IPS-20b (cell line): ENCODE data around the gene HS3ST5.

Experiments used
- H3K27ac ChIP-seq: one replicate; pipeline ENCODE4 v1.5.1; 2013; ENCODE audit warnings: low read length
- H3K27me3 ChIP-seq: 2 replicates; pipeline ENCODE4 v1.6.1; 2013; ENCODE audit warnings: mild to moderate bottlenecking, low read length, inconsistent platforms; ENCODE audit not compliant: insufficient read depth
- H3K36me3 ChIP-seq: 2 replicates; pipeline ENCODE4 v1.6.1; 2013; ENCODE audit warnings: low read depth, mild to moderate bottlenecking, inconsistent platforms, low read length, moderate library complexity; ENCODE audit not compliant: insufficient read depth
- H3K4me1 ChIP-seq: 2 replicates; pipeline ENCODE4 v1.6.1; 2013; ENCODE audit warnings: mild to moderate bottlenecking, control low read depth, inconsistent platforms, low read length, moderate library complexity; ENCODE audit not compliant: insufficient read depth
- H3K4me3 ChIP-seq: 2 replicates; pipeline ENCODE4 v1.5.1; 2013; ENCODE audit warnings: mild to moderate bottlenecking, low read length, inconsistent platforms
- H3K9ac ChIP-seq: 2 replicates; pipeline ENCODE4 v1.6.1; 2013; ENCODE audit warnings: low read depth, mild to moderate bottlenecking, inconsistent platforms, low read length, moderate library complexity
- H3K9me3 ChIP-seq: 2 replicates; pipeline ENCODE4 v1.6.1; 2013; ENCODE audit warnings: mild to moderate bottlenecking, low read depth, low read length, inconsistent platforms; ENCODE audit not compliant: insufficient read depth

Gene HS3ST5

DNA sequence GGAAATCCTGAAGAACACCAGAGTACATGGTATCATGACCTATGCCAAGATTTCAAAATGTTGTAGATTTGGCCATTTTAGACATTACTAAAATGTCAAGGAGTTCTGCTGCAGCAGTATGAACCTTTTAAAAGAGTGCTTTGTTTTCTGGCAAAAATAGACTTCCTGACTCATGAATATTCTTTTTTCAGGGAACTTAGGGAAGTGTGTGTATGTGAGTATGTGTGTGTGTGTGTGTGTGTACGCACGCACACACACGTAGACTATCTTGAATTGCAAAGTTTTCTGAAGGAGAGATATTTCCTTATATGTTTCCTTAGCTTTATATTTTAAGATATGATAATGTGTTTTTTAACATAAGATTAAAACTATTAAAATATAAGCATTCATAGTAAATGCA lies 161.2 kb downstream of the HS3ST5 start:
- H3K9ac ChIP-seq: no peak overlapping the region
- no peak overlapping the region for H3K27ac ChIP-seq
- no peaks in the 10 kb centered on the region for H3K9me3 ChIP-seq
- H3K4me1 ChIP-seq: peaks cover 11% of the 10 kb centered on the region; the same call in 1 of the 2 replicates
- no peak overlapping the region for H3K4me3 ChIP-seq
- no peaks in the 10 kb centered on the region for H3K27me3 ChIP-seq
- no peaks in the 10 kb centered on the region for H3K36me3 ChIP-seq

DNA sequence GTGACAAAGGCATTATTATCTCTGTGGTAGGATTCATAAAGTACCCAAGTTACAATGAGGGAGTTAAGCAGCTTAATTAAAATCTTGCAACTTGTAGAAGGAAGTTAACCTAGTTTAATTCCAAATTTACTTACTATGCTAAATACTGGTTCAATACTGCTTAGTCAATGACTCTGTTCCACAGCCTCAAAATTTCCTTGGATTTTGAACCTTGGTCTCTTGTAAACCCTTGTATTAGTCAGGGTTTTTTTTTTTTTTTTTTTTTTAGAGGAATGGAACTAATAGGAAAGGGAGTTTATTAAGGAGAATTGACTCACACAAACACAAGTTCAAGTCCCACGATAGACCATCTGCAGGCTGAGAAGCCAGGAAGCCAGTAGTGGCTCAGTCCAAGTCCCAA lies 163.4 kb downstream of the HS3ST5 start:
- Histone ChIP-seq H3K36me3 (no peaks in the 10 kb centered on the region), H3K4me1 (peaks cover 18% of the 10 kb centered on the region), H3K27ac (no peak overlapping the region), H3K27me3 (no peaks in the 10 kb centered on the region), H3K4me3 (no peak overlapping the region), H3K9ac (no peak overlapping the region), H3K9me3 (no peaks in the 10 kb centered on the region)

DNA sequence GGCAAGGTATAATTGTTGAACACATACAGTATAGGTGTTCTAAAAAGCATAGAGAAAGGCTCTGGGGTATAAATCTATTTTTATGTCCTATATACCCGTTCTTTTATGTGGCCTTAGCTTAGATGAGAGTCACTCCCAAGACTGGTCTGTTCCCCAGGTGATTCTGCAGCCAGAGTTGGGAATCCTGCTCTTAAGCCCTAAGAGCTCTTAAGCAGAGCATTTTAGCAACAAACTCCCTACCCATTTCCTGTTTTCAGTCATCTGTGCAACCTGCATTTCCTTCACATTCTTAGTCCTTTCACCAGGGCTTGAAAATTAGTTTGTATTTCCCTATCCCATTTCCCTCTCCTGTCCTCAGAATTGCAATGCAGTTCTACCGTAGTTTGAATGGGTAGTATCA lies 166.1 kb downstream of the HS3ST5 start:
- no peaks in the 10 kb centered on the region for H3K27me3 ChIP-seq
- H3K27ac ChIP-seq: no peak overlapping the region
- H3K9ac ChIP-seq: no peak overlapping the region
- no peaks in the 10 kb centered on the region for H3K9me3 ChIP-seq
- peaks cover 26% of the 10 kb centered on the region for H3K4me1 ChIP-seq
- H3K4me3 ChIP-seq: no peak overlapping the region
- H3K36me3 ChIP-seq: no peaks in the 10 kb centered on the region

DNA sequence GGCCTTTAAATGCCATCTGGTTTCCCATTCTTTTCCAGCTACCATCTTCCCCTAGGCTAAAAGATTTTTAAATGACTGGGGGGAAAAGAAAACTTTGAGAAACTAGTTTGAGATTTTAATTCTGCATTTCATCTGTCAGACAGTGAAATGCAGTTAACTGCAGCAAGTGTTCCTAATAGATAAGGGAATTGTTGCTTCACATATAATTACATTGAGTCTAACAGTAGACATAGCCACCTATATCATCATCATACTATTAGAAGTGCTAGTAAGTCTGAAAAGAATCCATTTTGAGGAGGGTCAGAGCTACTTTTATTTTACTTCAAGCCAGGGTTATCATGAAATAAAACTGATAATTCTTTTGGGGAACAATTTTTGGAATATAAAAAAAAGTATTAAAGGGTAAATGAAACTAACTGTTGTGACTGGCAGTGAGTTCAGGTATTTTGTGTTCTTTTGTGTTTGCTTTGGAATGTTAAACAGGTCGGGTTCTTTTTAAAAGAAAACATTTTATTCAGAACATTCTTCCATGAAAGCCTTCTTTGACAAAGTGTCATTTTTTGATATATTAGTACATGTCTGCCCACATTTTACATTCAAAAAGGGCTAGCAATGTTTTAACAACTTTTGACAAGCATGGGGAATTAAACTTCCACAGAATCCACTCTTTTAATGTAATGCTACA lies 170.1 kb downstream of the HS3ST5 start:
- Histone ChIP-seq H3K4me1 (peaks cover 28% of the 10 kb centered on the region), H3K9me3 (no peaks in the 10 kb centered on the region), H3K9ac (no peak overlapping the region), H3K27ac (no peak overlapping the region), H3K27me3 (no peaks in the 10 kb centered on the region), H3K4me3 (no peak overlapping the region), H3K36me3 (no peaks in the 10 kb centered on the region)

DNA sequence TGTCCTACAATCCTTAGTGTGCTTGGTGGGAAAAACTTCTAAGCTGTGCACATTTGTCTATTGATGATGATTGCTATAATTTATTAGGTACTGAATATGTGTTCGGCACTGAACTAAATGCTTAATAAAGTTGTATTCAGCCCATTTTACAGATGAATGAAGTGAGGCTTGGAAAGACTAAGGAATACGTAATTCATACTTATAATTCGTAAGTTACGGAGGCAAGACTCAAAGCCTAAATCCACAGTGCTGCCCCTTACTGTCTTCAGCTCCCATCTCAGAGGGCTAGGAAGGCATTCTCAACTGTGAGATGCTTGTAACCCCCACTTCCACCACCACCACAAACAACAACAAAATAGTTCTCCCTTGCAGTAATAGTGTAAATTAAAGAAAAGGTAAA lies 171.3 kb downstream of the HS3ST5 start:
- no peak overlapping the region for H3K27ac ChIP-seq
- H3K9ac ChIP-seq: no peak overlapping the region
- H3K4me1 ChIP-seq: peaks cover 16% of the 10 kb centered on the region
- H3K9me3 ChIP-seq: no peaks in the 10 kb centered on the region
- H3K27me3 ChIP-seq: no peaks in the 10 kb centered on the region
- no peak overlapping the region for H3K4me3 ChIP-seq
- H3K36me3 ChIP-seq: no peaks in the 10 kb centered on the region

DNA sequence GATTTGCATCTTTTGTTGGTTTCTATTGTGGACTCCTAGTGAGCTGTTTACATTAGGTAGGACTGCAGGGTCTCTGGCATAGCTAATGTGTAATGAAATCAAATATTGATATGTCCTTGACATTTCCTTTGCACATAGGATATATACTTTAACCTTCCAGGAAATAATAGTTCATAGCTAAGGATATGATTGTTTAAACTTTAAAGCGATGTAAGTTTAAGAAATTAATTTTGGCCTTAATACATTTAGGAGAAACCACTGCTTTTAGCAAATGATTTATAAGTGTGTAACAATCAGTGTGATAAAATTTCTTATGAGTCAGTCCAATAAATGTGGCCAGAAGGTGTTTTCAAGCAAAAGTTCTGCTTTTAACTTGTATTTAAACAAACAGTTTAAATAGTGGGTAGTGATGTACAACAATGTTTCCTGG lies 171.8 kb downstream of the HS3ST5 start:
- no peaks in the 10 kb centered on the region for H3K9me3 ChIP-seq
- no peaks in the 10 kb centered on the region for H3K27me3 ChIP-seq
- no peak overlapping the region for H3K27ac ChIP-seq

DNA sequence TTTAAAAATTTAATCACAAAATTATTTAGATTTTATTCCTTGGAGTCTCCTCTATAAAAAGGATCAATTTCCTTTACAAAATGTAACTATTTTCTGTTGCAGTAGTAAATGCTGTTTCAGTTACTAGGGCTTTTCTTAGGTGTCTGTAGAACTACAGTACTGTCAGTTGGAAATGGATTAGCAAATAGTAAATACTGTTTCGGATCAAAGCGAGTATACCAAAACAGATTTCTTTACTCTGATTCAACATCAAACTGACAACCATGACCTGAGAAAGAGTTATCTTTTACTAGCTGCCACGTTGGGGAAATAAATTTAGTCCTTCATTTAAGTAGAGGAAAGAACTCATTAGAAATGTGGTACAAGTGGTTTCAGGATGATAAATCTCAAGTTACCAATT lies 172.5 kb downstream of the HS3ST5 start:
- no peak overlapping the region for H3K9ac ChIP-seq
- peaks cover 11% of the 10 kb centered on the region; the same call in 1 of the 2 replicates for H3K4me1 ChIP-seq
- no peak overlapping the region for H3K4me3 ChIP-seq
- no peak overlapping the region for H3K27ac ChIP-seq
- no peaks in the 10 kb centered on the region for H3K36me3 ChIP-seq
- no peaks in the 10 kb centered on the region for H3K9me3 ChIP-seq
- H3K27me3 ChIP-seq: no peaks in the 10 kb centered on the region

More for the DNA sequence above, 171.8 kb downstream of the HS3ST5 start:
- Histone ChIP-seq H3K4me3 (no peak overlapping the region), H3K4me1 (peaks cover 11% of the 10 kb centered on the region; the same call in 1 of the 2 replicates), H3K9ac (no peak overlapping the region), H3K36me3 (no peaks in the 10 kb centered on the region)

- no peaks in the 10 kb centered on the region for H3K9me3 ChIP-seq
- H3K27ac ChIP-seq: no peak overlapping the region
- peaks cover 11% of the 10 kb centered on the region; the same call in 1 of the 2 replicates for H3K4me1 ChIP-seq
- no peaks in the 10 kb centered on the region for H3K36me3 ChIP-seq
- H3K27me3 ChIP-seq: no peaks in the 10 kb centered on the region
- H3K4me3 ChIP-seq: no peak overlapping the region
- no peak overlapping the region for H3K9ac ChIP-seq
Measured at GRCh38 chr6:114169763-114170162, 173.1 kb downstream of the HS3ST5 start.

DNA sequence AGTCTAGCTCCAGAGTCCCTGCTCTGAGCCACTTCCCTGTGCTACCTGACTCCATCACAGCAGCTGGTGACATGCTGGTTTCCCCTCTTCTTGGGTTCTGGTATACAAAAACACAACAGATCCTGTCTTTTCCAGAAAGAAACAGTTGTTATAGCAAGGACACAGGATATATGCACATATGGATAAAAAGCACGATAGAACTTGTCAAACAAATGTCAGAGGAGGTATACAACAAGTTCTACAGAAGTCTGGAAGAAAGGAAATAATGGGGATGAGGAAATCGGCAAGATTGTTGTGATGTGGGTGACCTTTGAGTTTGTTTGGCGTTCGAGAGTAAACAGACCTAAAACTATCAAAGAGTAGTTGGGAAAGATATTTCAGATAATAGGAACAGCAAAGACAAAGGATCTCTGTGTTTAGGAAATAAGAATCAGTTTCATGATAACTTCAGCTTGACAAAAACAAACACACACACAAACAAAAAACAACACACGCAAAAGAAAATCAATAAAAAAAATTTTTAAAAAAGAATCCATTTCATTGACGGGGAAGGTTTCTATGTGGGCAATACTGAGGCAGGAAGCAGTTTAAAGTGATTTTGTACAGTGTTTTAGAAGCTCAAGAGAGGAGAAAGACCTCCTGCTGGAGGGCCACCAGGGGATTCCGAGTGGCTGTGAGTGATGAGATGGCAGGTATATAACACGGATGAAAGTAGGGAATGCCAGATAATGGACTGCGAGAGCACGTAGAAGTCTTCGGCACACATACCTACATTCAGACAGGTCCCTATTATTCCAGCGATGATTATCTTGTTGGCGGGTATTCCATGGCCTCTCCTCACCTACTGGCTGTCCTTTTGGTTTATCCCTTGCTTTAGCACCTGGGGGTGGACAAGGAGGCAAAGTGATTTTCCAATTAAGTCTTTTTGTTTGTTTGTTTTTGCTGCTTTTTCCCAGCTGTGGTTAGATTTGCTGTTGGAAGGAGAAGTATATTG lies 174.9 kb downstream of the HS3ST5 start:
- Histone ChIP-seq H3K4me1 (peaks cover 8% of the 10 kb centered on the region; the same call in 1 of the 2 replicates), H3K9me3 (no peaks in the 10 kb centered on the region), H3K4me3 (no peak overlapping the region), H3K27me3 (no peaks in the 10 kb centered on the region), H3K27ac (no peak overlapping the region), H3K36me3 (no peaks in the 10 kb centered on the region), H3K9ac (no peak overlapping the region)

DNA sequence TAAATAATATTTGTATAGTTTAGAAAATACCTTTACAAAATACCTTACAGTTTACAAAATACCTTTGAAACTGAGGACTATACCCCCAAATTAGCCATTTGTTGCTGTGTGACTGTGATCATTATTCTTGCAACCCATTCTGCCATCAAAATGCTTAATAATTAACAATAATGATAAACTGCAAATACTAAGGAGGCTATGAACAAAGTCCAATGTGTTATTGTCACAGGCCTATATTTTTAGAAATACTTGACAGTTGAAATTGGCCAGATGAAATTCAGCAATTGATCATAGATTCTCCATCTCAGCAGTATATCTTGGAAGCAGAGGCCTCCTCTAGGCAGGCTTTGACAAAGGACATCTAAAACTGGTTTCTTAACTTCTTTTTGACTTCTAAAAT lies 178.6 kb downstream of the HS3ST5 start:
- no peaks in the 10 kb centered on the region for H3K9me3 ChIP-seq

GRCh38 chr6:114162691-114163347 lies 180.0 kb downstream of the HS3ST5 start:
- H3K36me3 ChIP-seq: no peaks in the 10 kb centered on the region
- no peaks in the 10 kb centered on the region for H3K9me3 ChIP-seq
- H3K4me3 ChIP-seq: no peak overlapping the region
- H3K27ac ChIP-seq: no peak overlapping the region
- no peak overlapping the region for H3K9ac ChIP-seq
- no peaks in the 10 kb centered on the region for H3K27me3 ChIP-seq
- no peaks in the 10 kb centered on the region for H3K4me1 ChIP-seq

More for the DNA sequence above, 178.6 kb downstream of the HS3ST5 start:
- Histone ChIP-seq H3K27ac (no peak overlapping the region), H3K27me3 (no peaks in the 10 kb centered on the region), H3K4me1 (no peaks in the 10 kb centered on the region), H3K9ac (no peak overlapping the region), H3K36me3 (no peaks in the 10 kb centered on the region), H3K4me3 (no peak overlapping the region)
